Activated CD4-positive, CD25-positive, alpha-beta regulatory T cell treated with anti-CD3 and anti-CD28 coated beads, Interleukin-2, amount 50 U/mL, for 72 hours (primary cell): ENCODE data around the gene RMI2.

Source experiments
- DNase-seq: peaks from one replicate; pipeline ENCODE4 v3.0.0; 2021

Gene RMI2

DNA sequence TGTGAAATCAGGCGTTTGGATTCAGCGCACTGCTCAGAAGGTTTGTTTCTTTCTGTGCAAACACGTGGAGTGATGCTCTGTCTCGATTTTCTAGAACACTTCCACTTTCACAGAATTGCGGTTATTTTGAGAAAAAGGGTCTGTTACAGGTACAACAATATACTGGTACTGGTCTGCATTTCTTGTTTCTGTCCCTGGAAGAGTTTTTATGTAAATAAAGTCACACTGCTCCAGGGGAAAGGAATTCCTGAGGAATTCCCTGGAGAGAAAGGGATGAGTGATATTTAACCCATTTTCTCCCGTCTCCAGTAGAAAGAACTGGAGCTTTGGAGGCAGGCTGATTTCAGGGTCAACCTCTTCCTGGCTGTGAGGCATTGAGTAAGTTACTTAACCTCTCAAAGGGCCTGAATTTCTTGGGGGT is 16.2 kb upstream of the RMI2 start:
- no peak for DNase-seq

DNA sequence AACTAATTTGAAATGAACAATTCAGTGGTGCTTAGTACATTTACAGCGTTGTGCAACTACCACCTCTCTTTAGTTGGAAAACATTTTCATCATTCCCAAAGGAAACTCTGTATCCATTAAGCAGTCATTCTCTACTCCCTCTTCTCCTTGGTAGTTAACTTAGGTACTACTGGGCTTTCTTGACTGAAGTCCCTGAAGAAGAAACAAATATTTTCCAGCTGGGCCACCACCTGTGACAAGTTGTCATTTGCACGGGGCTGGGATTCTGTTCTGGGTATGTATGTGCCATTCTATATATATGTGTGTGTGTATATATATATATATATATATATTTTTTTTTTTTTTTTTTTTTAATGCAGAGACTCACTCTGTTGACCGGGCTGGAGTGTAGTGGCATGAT is 15.4 kb upstream of the RMI2 start:
- DNase-seq, result no peak

DNA sequence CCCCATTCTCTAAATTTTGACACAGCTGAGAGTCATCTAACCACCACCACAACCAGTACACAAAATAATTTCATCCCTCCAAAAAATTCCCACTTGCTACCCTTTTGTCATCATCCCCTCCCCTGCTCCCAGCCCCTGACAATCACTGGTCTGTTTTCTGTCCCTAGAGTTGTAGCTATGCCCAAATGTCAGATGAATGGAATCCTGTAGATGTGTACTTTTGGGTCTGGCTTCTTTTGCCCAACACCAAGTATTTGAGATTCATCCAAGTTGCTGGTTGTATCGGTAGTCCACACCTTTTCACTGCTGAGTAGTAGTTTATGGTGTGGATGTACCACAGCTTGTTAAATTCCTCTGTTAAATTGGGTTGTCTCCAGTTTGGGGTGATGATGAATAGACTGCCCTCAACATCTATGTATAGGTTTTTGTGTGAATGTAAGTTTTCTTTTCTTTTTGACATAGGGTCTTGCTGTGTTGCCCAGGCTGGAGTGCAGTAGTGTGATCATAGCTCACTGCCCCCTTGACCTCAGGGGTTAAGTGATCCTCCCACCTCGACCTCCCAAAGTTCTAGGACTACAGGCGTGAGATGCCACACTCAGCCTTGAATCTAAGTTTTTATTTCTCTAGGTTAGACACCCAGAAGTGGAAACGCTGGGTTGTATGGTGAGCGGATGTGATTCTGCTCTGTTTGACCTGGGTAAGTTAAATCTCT is 14.6 kb upstream of the RMI2 start:
- no peak for DNase-seq

- no peak for DNase-seq
These were observed 13.3 kb upstream of the RMI2 start for GRCh38 chr16:11331967-11332366.

- DNase-seq, result no peak
These were observed 12.2 kb upstream of the RMI2 start for GRCh38 chr16:11333010-11333409.

GRCh38 chr16:11333702-11334101 is 11.6 kb upstream of the RMI2 start:
- DNase-seq, result no peak

GRCh38 chr16:11334831-11335404 is 10.3 kb upstream of the RMI2 start:
- DNase-seq, result no peak

DNA sequence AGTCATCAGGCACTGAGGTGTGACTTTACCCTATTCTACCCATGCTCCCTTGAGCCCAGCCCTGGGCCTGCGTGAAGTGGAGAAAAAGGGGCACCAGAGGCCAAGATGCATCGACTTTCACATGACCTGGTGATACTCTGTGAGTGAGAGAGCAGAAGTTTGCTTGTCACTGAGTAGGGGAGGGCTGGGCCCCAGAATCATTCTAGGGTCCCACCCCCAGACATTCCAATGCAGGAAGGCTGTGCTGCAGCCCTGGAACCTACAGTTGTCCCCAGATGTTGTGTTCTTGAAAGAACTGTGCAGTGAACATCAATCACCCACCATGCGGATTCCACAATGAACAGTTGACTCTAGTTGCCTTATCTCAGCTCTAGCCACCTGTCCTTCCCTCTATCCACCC is 6.2 kb upstream of the RMI2 start:
- DNase-seq, result no peak

DNA sequence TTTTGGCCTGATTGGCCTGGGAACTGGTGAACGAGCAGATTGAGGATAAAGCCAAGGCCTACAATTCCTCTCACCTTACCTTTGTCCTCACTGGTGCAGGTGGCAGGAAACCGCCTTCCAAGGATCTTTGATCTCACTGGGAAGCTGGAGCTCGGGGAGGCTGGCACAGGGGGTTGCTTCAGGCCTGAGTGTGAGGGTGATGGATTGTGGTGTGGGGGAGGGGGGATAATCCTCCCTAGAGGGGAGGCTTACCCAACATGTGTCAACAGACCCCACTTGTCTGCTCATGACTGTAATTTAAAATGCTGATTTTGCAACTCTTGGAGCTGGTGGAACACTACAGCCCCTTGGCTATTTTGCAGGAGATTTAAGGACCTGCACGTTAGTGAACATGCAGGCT is 4.5 kb upstream of the RMI2 start:
- no peak for DNase-seq

- DNase-seq, result no peak
These were observed 3.9 kb upstream of the RMI2 start for GRCh38 chr16:11341371-11341770.

GRCh38 chr16:11342021-11342855 is 3.0 kb upstream of the RMI2 start:
- DNase-seq, result no peak

GRCh38 chr16:11346700-11347319 is 1.6 kb downstream of the RMI2 start:
- DNase-seq, result no peak

- no peak for DNase-seq
These were observed 2.6 kb downstream of the RMI2 start for GRCh38 chr16:11347831-11348230.

- no peak for DNase-seq
These were observed 3.7 kb downstream of the RMI2 start for GRCh38 chr16:11348737-11349598.

- no peak for DNase-seq
These were observed 4.5 kb downstream of the RMI2 start for GRCh38 chr16:11349599-11350276.

- DNase-seq, result no peak
These were observed 5.3 kb downstream of the RMI2 start for GRCh38 chr16:11350519-11350918.

DNA sequence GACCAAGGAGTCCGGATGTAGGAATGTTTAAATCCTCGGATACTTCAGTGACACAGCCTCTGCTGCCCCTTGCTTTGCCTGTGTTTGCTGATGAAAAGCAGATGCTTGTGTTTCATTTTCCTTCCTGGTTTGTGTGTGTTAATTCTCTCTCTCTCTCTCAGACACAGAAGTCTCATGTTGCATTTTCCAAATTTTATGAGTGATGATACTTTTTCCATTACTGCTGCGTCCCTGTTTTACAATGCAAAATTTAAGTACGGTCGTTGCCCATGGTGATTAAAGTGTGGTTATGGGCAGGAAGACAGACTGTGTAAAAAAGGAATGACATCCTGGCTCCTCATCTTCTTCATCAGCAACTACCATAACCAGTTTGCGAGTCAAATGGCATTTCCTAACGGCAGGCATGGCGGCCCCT is 5.7 kb downstream of the RMI2 start:
- no peak for DNase-seq

DNA sequence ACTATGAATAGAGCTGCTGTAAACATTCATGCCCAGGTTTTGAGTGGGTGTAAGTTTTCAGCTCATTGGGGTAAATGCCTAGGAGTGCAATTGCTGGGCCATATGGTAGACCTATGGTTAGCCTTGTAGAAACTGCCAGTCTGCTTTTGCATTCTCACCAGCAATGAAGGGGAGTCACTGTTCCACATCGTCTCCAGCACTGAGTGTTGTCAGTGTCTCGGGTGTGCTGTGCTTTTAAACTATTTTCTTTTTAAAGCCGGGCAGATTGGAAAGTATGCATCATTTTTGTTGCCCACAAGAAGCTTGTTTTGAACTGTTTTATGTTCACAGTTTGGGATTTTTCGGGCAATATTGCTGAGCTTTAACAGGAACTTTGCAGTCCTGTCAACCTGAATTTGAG is 7.9 kb downstream of the RMI2 start:
- DNase-seq, result no peak

DNA sequence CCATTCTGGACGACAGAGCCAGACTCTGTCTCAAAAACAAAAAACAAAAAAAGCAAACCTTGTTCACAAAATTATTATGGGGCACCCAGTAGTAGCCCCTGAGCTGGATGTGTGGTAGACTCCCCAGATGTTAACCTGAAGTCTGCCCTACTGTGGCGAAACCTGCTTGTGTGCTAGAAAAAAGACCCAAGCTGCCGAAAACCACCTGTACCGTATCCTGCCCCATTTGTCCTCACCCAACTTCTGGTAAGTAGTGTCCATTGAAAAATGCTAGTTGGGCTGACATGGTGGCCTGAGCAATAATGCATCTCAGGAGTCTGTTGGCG is 9.1 kb downstream of the RMI2 start:
- no peak for DNase-seq

DNA sequence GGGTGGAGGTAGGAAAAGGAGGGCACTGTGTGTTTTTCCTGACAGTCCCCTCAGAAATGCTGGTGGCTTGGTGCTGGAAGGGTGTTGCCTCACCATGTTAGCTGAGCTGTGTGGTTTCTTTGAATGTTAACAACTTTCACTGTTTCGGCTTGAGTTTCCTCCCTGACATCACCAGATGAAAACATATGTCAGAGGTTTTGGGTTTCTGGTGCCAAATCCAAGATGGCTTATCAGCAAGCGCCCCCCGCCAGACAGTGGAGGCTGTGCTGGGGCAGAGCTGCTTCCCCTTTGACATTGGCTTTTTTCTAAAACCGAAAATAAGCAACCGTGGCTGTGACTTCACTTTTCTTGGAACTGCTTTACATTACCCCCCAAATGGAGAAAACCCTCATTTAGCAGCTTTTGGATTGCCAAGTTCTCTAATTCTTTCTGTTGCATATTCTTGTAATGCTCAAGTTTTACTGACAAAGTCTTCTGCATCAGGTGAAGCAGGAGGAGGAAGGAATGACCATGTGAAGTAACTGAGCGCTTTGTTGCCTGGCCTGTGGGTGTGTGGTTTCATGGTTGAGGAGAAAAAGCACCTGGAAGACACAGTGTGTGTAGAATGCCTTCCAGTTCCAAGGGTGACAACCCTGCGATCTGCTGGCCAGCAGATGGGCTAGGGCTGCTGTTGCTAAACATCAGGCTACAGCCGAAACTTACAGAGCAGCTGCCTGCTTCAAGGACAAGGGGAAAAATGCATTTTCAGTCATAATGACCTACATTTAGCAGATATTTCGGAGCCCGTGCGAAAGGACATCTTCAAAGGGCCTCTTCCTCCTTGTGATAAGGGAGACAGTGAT is 9.7 kb downstream of the RMI2 start:
- DNase-seq, result peak; percentile 46

- no peak for DNase-seq
These were observed 10.6 kb downstream of the RMI2 start for GRCh38 chr16:11355862-11356261.
